ENCODE results near the gene GNG13.

GNG13 gene

GRCh38 chr16:785563-786535 lies 14.7 kb downstream of the GNG13 start (continued):
- TF ChIP-seq ZNF362 (tag by site-specific recombination; IDR thresholded peaks at IDR 0.05) (no peak), ZNF530 (tag by site-specific recombination; IDR thresholded peaks at IDR 0.05; ENCODE audit: low read depth) (no peak), ZNF560 (tag by site-specific recombination; IDR thresholded peaks at IDR 0.05; ENCODE audit: borderline replicate concordance) (no peak), SCRT1 (tag by site-specific recombination; IDR thresholded peaks at IDR 0.05; ENCODE audit: borderline replicate concordance) (no peak), ZNF501 (tag by site-specific recombination; IDR thresholded peaks at IDR 0.05) (no peak), ZNF521 (tag by site-specific recombination; IDR thresholded peaks at IDR 0.05) (no peak), ZNF37A (tag by site-specific recombination; IDR thresholded peaks at IDR 0.05) (no peak), ZBTB20 (tag by site-specific recombination; IDR thresholded peaks at IDR 0.05) (no peak), INSM2 (tag by site-specific recombination; IDR thresholded peaks at IDR 0.05) (no peak), ZIC2 (tag by site-specific recombination; IDR thresholded peaks at IDR 0.05) (no peak), ZNF707 (tag by site-specific recombination; IDR thresholded peaks at IDR 0.05) (no peak), ZNF18 (tag by site-specific recombination; IDR thresholded peaks at IDR 0.05) (no peak), ZFP3 (tag by site-specific recombination; IDR thresholded peaks at IDR 0.05; ENCODE audit: low read depth) (no peak), ZBTB8A (tag by site-specific recombination; IDR thresholded peaks at IDR 0.05) (no peak), ZNF426 (tag by site-specific recombination; IDR thresholded peaks at IDR 0.05) (no peak), ZNF335 (tag by site-specific recombination; conservative IDR thresholded peaks at IDR 0.05) (peak; percentile 89), ZNF248 (tag by site-specific recombination; IDR thresholded peaks at IDR 0.05) (no peak), ZNF138 (tag by site-specific recombination; IDR thresholded peaks at IDR 0.05; ENCODE audit: borderline replicate concordance) (no peak), SP3 (tag by site-specific recombination; IDR thresholded peaks at IDR 0.05) (no peak), EGR2 (tag by site-specific recombination; IDR thresholded peaks at IDR 0.05; ENCODE audit: low read depth) (peak; percentile 40; the same call in 1 of the 2 replicates), ZNF354C (tag by site-specific recombination; IDR thresholded peaks at IDR 0.05; ENCODE audit: borderline replicate concordance, low read depth) (no peak), ZBTB17 (tag by site-specific recombination; IDR thresholded peaks at IDR 0.05) (peak; percentile 43), ZNF423 (tag by site-specific recombination; IDR thresholded peaks at IDR 0.05) (no peak), ZNF488 (tag by site-specific recombination; IDR thresholded peaks at IDR 0.05) (no peak), ZNF274 (IDR thresholded peaks at IDR 0.05; ENCODE audit: low read length) (no peak), ZNF274 (tag by site-specific recombination; IDR thresholded peaks at IDR 0.05; ENCODE audit: borderline replicate concordance) (no peak), ZNF558 (tag by site-specific recombination; IDR thresholded peaks at IDR 0.05) (no peak), PRDM4 (tag by site-specific recombination; IDR thresholded peaks at IDR 0.05) (no peak), ZNF366 (tag by site-specific recombination; conservative IDR thresholded peaks at IDR 0.05) (no peak), ZNF792 (tag by site-specific recombination; IDR thresholded peaks at IDR 0.05) (no peak), ZNF555 (tag by site-specific recombination; conservative IDR thresholded peaks at IDR 0.05) (no peak), OSR2 (tag by site-specific recombination; IDR thresholded peaks at IDR 0.05) (no peak)

All from HEK293 (cell line).